ENCODE measurements around the gene RASD2. TPM values are rescaled to one million over a fixed set of nuclear protein-coding genes. Genes with fewer than 3 reads are reported as not detected.

The RASD2 gene
- total and polyA plus RNA-seq, 2 donors (not counting 1 experiment from before 2014, with no cell fraction given): 0.07 TPM; not detected in 1

DNA sequence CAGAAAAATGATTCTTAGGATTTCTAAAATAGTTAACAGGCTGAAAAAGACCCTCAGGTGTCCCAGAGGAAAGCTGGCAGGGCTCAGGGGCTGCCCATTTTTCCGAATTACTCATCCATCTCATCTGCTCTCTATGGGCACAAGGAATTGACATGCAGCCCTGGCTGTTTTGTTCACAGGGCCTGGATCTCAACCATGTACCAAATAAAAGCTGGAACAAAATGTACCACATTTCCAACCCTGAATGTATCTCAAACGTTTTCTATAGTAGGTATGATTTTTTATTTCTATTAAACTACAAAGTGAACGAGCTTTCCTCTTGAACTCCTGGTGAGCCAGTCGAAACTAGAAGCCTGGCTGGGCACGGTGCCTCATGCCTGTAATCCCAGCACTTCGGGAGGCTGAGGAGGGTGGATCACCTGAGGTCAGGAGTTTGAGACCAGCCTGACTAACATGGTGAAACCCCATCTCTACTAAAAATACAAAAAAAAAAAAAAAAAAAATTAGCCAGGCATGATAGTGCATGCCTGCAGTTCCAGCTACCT lies 43.8 kb upstream of the RASD2 start:
- WGBS (ENCODE audit: insufficient coverage): 100% methylated on average over 1 of the region's 6 CpGs
- H2AFZ ChIP-seq (ENCODE audit: insufficient read depth, low read depth, low read length, poor library complexity, severe bottlenecking): no peak overlapping the region
- H3K4me1 Mint-ChIP-seq: no peaks in the 10 kb centered on the region
- H3K27me3 ChIP-seq (replicated peaks in 1 of 4; ENCODE audit: control extremely low read depth in 1 of 4, control insufficient read depth in 3 of 4, insufficient read depth in 4 of 4, low read length in 3 of 4): peaks cover 0 to 22% (median 6%) of the 10 kb centered on the region in 4 experiments
- no peak for TF ChIP-seq EZH2 (IDR thresholded peaks at IDR 0.05; ENCODE audit: borderline replicate concordance, insufficient read depth, low read depth, low read length, poor library complexity, severe bottlenecking)
- TF ChIP-seq, protein P1, sequence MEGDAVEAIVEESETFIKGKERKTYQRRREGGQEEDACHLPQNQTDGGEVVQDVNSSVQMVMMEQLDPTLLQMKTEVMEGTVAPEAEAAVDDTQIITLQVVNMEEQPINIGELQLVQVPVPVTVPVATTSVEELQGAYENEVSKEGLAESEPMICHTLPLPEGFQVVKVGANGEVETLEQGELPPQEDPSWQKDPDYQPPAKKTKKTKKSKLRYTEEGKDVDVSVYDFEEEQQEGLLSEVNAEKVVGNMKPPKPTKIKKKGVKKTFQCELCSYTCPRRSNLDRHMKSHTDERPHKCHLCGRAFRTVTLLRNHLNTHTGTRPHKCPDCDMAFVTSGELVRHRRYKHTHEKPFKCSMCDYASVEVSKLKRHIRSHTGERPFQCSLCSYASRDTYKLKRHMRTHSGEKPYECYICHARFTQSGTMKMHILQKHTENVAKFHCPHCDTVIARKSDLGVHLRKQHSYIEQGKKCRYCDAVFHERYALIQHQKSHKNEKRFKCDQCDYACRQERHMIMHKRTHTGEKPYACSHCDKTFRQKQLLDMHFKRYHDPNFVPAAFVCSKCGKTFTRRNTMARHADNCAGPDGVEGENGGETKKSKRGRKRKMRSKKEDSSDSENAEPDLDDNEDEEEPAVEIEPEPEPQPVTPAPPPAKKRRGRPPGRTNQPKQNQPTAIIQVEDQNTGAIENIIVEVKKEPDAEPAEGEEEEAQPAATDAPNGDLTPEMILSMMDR (IDR thresholded peaks at IDR 0.05): no peak
- no peaks in the 10 kb centered on the region for H3K36me3 ChIP-seq (replicated peaks in 1 of 2; ENCODE audit: control extremely low read depth in 1 of 2, control insufficient read depth in 1 of 2, extremely low read depth in 1 of 2, insufficient read depth in 2 of 2, low read length in 1 of 2)
- H3K4me1 ChIP-seq (ENCODE audit: control insufficient read depth in 2 of 2, insufficient read depth in 2 of 2, low read length in 2 of 2): no peaks in the 10 kb centered on the region
- CTCF ChIA-PET: no interaction called here
- no peak overlapping the region for H3K4me2 ChIP-seq (replicated peaks; ENCODE audit: low read depth, low read length, poor library complexity, severe bottlenecking)
- no peaks in the 10 kb centered on the region for H4K20me1 ChIP-seq (ENCODE audit: control insufficient read depth, insufficient read depth, low read length, poor library complexity, severe bottlenecking)
- no peak for ATAC-seq (ENCODE audit: low read depth)
- H3K9me3 Mint-ChIP-seq (ENCODE audit: insufficient read depth): no peaks in the 10 kb centered on the region
- no peak overlapping the region for H3K9ac ChIP-seq (ENCODE audit: low read length)
- no peaks in the 10 kb centered on the region for H3K9me3 ChIP-seq (ENCODE audit: control extremely low read depth in 1 of 3, control insufficient read depth in 2 of 3, insufficient read depth in 1 of 3, low read length in 2 of 3)
- H3K27me3 Mint-ChIP-seq: peaks cover 64% of the 10 kb centered on the region
- no peak overlapping the region for H3K4me3 ChIP-seq (ENCODE audit: control extremely low read depth in 1 of 5, extremely low read depth in 1 of 5, insufficient read depth in 1 of 5, low read depth in 2 of 5, low read length in 4 of 5)
- intact Hi-C loops (cut with micrococcal nuclease): no loop called here
- no peaks in the 10 kb centered on the region for H3K79me2 ChIP-seq (ENCODE audit: control insufficient read depth, insufficient read depth, low read length)
- H3K27ac Mint-ChIP-seq: no peak overlapping the region
- DNase-seq: no peak
- H3K27ac ChIP-seq (ENCODE audit: low read length in 2 of 2): no peak overlapping the region
- no peak overlapping the region for H3K4me3 Mint-ChIP-seq
- POLR2A ChIA-PET: no interaction called here

DNA sequence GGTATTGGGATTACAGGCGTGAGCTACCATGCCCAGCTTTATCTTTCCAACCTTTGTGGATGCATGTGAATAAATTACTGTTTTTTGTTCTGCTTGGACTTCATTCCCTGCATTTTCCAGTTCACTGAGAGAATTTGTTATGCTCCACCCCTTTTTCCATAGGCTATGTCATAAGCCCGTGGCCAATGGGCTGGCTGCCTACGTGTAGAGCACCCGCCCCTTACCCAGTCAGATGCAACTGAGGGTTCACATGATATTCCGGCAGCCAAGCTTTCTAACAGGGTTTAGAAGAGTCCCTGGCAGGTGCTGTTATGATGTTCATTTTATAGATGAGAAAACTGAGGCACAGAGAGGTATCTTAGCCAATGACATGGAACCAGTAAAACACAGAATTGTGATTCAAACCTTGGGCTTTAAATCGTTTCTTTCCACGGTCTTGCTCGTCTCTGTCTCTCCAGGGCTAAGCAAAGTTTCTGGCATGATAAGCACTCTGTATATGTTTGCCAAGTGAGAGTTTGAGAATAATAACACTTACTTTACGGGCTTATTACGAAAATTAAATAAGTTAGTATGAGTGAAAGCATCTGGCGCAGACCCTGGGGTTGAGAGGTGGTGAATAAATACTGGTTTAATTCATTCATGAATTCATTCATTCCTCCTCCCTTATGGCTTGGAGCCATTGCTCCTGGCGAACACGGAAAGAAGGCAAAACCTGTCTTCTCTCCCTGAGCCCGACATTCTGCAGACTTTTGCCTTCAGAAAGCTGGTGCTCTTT lies 42.4 kb upstream of the RASD2 start:
- H3K27ac Mint-ChIP-seq: no peak overlapping the region
- intact Hi-C loops (cut with micrococcal nuclease): no loop called here
- H2AFZ ChIP-seq (ENCODE audit: insufficient read depth, low read depth, low read length, poor library complexity, severe bottlenecking): no peak overlapping the region
- no peaks in the 10 kb centered on the region for H3K9me3 ChIP-seq (ENCODE audit: control extremely low read depth in 1 of 3, control insufficient read depth in 2 of 3, insufficient read depth in 1 of 3, low read length in 2 of 3)
- no peaks in the 10 kb centered on the region for H3K9me3 Mint-ChIP-seq (ENCODE audit: insufficient read depth)
- H3K4me2 ChIP-seq (replicated peaks; ENCODE audit: low read depth, low read length, poor library complexity, severe bottlenecking): no peak overlapping the region
- H3K27me3 ChIP-seq (replicated peaks in 1 of 4; ENCODE audit: control extremely low read depth in 1 of 4, control insufficient read depth in 3 of 4, insufficient read depth in 4 of 4, low read length in 3 of 4): peaks cover 0 to 14% (median 4%) of the 10 kb centered on the region in 4 experiments
- H3K4me1 Mint-ChIP-seq: no peaks in the 10 kb centered on the region
- H4K20me1 ChIP-seq (ENCODE audit: control insufficient read depth, insufficient read depth, low read length, poor library complexity, severe bottlenecking): no peaks in the 10 kb centered on the region
- no peak overlapping the region for H3K4me3 Mint-ChIP-seq
- no peak overlapping the region for H3K4me3 ChIP-seq (ENCODE audit: control extremely low read depth in 1 of 5, extremely low read depth in 1 of 5, insufficient read depth in 1 of 5, low read depth in 2 of 5, low read length in 4 of 5)
- POLR2A ChIA-PET: no interaction called here
- ATAC-seq (ENCODE audit: low read depth) (no peak), DNase-seq (no peak)
- H3K27me3 Mint-ChIP-seq: peaks cover 56% of the 10 kb centered on the region
- H3K36me3 ChIP-seq (replicated peaks in 1 of 2; ENCODE audit: control extremely low read depth in 1 of 2, control insufficient read depth in 1 of 2, extremely low read depth in 1 of 2, insufficient read depth in 2 of 2, low read length in 1 of 2): no peaks in the 10 kb centered on the region
- no peaks in the 10 kb centered on the region for H3K79me2 ChIP-seq (ENCODE audit: control insufficient read depth, insufficient read depth, low read length)
- TF ChIP-seq EZH2 (IDR thresholded peaks at IDR 0.05; ENCODE audit: borderline replicate concordance, insufficient read depth, low read depth, low read length, poor library complexity, severe bottlenecking): no peak
- TF ChIP-seq, protein P1 (IDR thresholded peaks at IDR 0.05): no peak
- H3K4me1 ChIP-seq (ENCODE audit: control insufficient read depth in 2 of 2, insufficient read depth in 2 of 2, low read length in 2 of 2): no peaks in the 10 kb centered on the region
- CTCF ChIA-PET: no interaction called here
- 95% methylated on average over 6 of the region's 14 CpGs for WGBS (ENCODE audit: insufficient coverage)
- H3K9ac ChIP-seq (ENCODE audit: low read length): no peak overlapping the region
- no peak overlapping the region for H3K27ac ChIP-seq (ENCODE audit: low read length in 2 of 2)

Measured in B cell (primary cell).